Measurements from ENCODE around the gene NEK1. TPM values are rescaled to one million over a fixed set of nuclear protein-coding genes. Genes with fewer than 3 reads are reported as not detected.
"Not testable (repeated sequence)": the region's sequence is repeated elsewhere in the genome, so short reads cannot be mapped to it uniquely, and the experiment has no call there.

NEK1 gene
- polyA plus RNA-seq, 1 of the 3 experiments (the other 2 are of a cell fraction): 2.0 TPM

DNA sequence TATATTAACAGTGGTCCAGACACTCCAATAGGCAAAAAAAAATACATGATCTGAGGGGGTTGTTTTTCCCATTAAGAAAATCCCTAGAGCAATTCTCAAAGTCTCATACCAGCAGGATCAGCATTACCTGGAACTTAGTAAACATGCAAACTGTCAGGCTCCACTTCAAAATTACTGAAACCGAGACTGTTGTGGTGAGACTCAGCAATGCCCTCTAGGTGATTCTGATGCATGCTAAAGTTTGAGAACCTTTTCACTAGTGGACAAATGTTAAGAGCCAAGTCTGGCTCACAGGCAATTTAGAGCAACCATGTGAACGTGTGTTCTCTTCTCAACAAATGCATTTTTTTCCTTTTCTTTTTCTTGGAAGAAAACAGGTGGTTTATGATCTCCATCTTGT is 30.2 kb downstream of the NEK1 start:
- CTCF ChIA-PET: no interaction called here
- Histone ChIP-seq H3K9ac (no peak overlapping the region), H3K4me3 (ENCODE audit: low read depth in 2 of 2, low read length in 1 of 2) (no peak overlapping the region), H3K9me3 (no peaks in the 10 kb centered on the region), H4K20me1 (ENCODE audit: insufficient read depth) (no peaks in the 10 kb centered on the region), H3K4me2 (no peak overlapping the region), H3F3A (replicated peaks; ENCODE audit: insufficient read depth) (no peaks in the 10 kb centered on the region), H3K9me2 (no peaks in the 10 kb centered on the region), H2AFZ (ENCODE audit: low read depth) (no peak overlapping the region), H3K27me3 (ENCODE audit: insufficient read depth) (no peaks in the 10 kb centered on the region), H3K36me3 (replicated peaks in 1 of 2; ENCODE audit: control insufficient read depth in 1 of 2, insufficient read depth in 2 of 2, low read length in 1 of 2) (peaks cover 33 to 37% of the 10 kb centered on the region in 2 experiments), H3K27ac (ENCODE audit: low read depth in 2 of 2, low read length in 1 of 2) (no peak overlapping the region), H3K79me2 (ENCODE audit: insufficient read depth) (no peaks in the 10 kb centered on the region), H3K4me1 (ENCODE audit: control insufficient read depth in 1 of 2, insufficient read depth in 2 of 2, low read depth in 1 of 2, low read length in 1 of 2) (no peaks in the 10 kb centered on the region)
- POLR2A ChIA-PET: no interaction called here
- 92% methylated on average over 2 of the region's 2 CpGs for WGBS (ENCODE audit: low lambda C conversion rate)
- no peak for DNase-seq
- TF ChIP-seq RFX5 (IDR thresholded peaks at IDR 0.05; ENCODE audit: low read length) (no peak), NFIC (IDR thresholded peaks at IDR 0.05; ENCODE audit: borderline replicate concordance) (no peak), FOXM1 (IDR thresholded peaks at IDR 0.05; ENCODE audit: low read depth) (no peak), MEF2A (IDR thresholded peaks at IDR 0.05; ENCODE audit: borderline replicate concordance, low read depth) (no peak), SIN3A (IDR thresholded peaks at IDR 0.05; ENCODE audit: borderline replicate concordance, low read depth, low read length) (no peak), TCF12 (IDR thresholded peaks at IDR 0.05) (no peak), FOXJ3 (CRISPR knock-in tag; IDR thresholded peaks at IDR 0.05) (no peak)
- TF ChIP-seq, protein P1, sequence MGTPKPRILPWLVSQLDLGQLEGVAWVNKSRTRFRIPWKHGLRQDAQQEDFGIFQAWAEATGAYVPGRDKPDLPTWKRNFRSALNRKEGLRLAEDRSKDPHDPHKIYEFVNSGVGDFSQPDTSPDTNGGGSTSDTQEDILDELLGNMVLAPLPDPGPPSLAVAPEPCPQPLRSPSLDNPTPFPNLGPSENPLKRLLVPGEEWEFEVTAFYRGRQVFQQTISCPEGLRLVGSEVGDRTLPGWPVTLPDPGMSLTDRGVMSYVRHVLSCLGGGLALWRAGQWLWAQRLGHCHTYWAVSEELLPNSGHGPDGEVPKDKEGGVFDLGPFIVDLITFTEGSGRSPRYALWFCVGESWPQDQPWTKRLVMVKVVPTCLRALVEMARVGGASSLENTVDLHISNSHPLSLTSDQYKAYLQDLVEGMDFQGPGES (IDR thresholded peaks at IDR 0.05; ENCODE audit: low read depth, low read length): no peak

DNA sequence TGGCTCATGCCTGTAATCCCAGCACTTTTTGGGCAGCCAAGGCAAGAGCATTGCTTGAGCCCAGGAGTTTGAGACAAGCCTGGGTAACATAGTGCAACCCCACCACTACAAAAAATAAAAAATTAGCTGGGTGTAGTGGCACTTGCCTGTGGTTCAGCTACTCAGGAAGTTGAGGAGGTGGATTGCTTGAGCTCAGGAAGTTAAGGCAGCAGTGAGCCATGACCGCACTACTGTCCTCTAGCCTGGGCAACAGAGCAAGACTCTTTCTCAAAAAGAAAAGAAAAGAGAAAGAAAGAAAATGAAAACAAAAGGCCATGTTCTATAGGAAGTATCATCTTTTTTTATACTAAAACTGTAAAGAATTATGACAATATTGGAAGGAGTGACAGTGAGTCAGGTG is 38.5 kb downstream of the NEK1 start:
- WGBS (ENCODE audit: low lambda C conversion rate): 100% methylated on average over 1 of the region's 1 CpG
- no peaks in the 10 kb centered on the region for H3K4me1 ChIP-seq (ENCODE audit: control insufficient read depth in 1 of 2, insufficient read depth in 2 of 2, low read depth in 1 of 2, low read length in 1 of 2)
- no peak overlapping the region for H3K27ac ChIP-seq (ENCODE audit: low read depth in 2 of 2, low read length in 1 of 2)
- POLR2A ChIA-PET: no interaction called here
- CTCF ChIA-PET: interaction anchor here (4.2 kb wide), 1 partner anchor 8 kb away, joined by 24 read pairs; no protein-coding TSS in a partner anchor
- DNase-seq: no peak
- peaks cover under 1% of the 10 kb centered on the region for H3F3A ChIP-seq (replicated peaks; ENCODE audit: insufficient read depth)
- H3K36me3 ChIP-seq (replicated peaks in 1 of 2; ENCODE audit: control insufficient read depth in 1 of 2, insufficient read depth in 2 of 2, low read length in 1 of 2): peaks cover 22 to 31% of the 10 kb centered on the region in 2 experiments
- H3K9me2 ChIP-seq: no peaks in the 10 kb centered on the region
- no peaks in the 10 kb centered on the region for H3K9me3 ChIP-seq
- no peak overlapping the region for H3K9ac ChIP-seq
- H2AFZ ChIP-seq (ENCODE audit: low read depth): no peak overlapping the region
- no peaks in the 10 kb centered on the region for H4K20me1 ChIP-seq (ENCODE audit: insufficient read depth)
- no peaks in the 10 kb centered on the region for H3K27me3 ChIP-seq (ENCODE audit: insufficient read depth)
- no peaks in the 10 kb centered on the region for H3K79me2 ChIP-seq (ENCODE audit: insufficient read depth)
- no peak overlapping the region for H3K4me3 ChIP-seq (ENCODE audit: low read depth in 2 of 2, low read length in 1 of 2)
- TF ChIP-seq SIN3A (IDR thresholded peaks at IDR 0.05; ENCODE audit: borderline replicate concordance, low read depth, low read length) (no peak), RAD21 (IDR thresholded peaks at IDR 0.05; ENCODE audit: low read length) (no peak), RCOR1 (IDR thresholded peaks at IDR 0.05; ENCODE audit: low read length) (no peak), NFIC (IDR thresholded peaks at IDR 0.05; ENCODE audit: borderline replicate concordance) (no peak), YY1 (IDR thresholded peaks at IDR 0.05; ENCODE audit: low read depth) (no peak), RFX5 (IDR thresholded peaks at IDR 0.05; ENCODE audit: low read length) (no peak), MXI1 (IDR thresholded peaks at IDR 0.05; ENCODE audit: low read depth, low read length) (no peak)
- H3K4me2 ChIP-seq: no peak overlapping the region

DNA sequence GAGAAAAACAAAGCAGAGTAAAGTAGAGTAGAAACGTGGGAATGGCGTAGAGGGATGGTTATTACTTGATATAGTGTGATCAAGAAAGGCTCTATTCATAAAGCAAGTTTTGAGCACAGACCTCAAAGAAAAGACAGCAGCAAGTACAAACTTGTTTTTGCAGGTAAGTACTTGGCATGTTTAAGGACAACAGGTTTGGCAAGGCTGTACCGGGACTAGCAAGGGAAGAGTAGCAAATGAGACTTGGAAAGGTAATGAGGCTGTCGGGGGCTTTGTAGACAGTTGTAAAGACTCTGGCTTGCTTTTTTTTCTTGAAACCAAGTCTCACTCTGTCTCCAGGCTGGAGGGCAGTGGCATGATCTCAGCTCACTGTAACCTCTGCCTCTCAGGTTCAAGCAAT is 40.9 kb downstream of the NEK1 start:
- no peak for TF ChIP-seq SIN3A (IDR thresholded peaks at IDR 0.05; ENCODE audit: borderline replicate concordance, low read depth, low read length)
- no peak overlapping the region for H3K9ac ChIP-seq
- H3K4me2 ChIP-seq: no peak overlapping the region
- H3K27ac ChIP-seq (ENCODE audit: low read depth in 2 of 2, low read length in 1 of 2): no peak overlapping the region
- H3K27me3 ChIP-seq (ENCODE audit: insufficient read depth): no peaks in the 10 kb centered on the region
- peaks cover 16 to 20% of the 10 kb centered on the region in 2 experiments for H3K36me3 ChIP-seq (replicated peaks in 1 of 2; ENCODE audit: control insufficient read depth in 1 of 2, insufficient read depth in 2 of 2, low read length in 1 of 2)
- H3K9me3 ChIP-seq: no peaks in the 10 kb centered on the region
- no peak overlapping the region for H2AFZ ChIP-seq (ENCODE audit: low read depth)
- no peak for DNase-seq
- ChIA-PET POLR2A (no interaction called here), CTCF (no interaction called here)
- H3K9me2 ChIP-seq: no peaks in the 10 kb centered on the region
- H3K4me3 ChIP-seq (ENCODE audit: low read depth in 2 of 2, low read length in 1 of 2): no peak overlapping the region
- 96% methylated on average over 4 of the region's 4 CpGs for WGBS (ENCODE audit: low lambda C conversion rate)
- peaks cover 23% of the 10 kb centered on the region for H3F3A ChIP-seq (replicated peaks; ENCODE audit: insufficient read depth)
- no peaks in the 10 kb centered on the region for H3K4me1 ChIP-seq (ENCODE audit: control insufficient read depth in 1 of 2, insufficient read depth in 2 of 2, low read depth in 1 of 2, low read length in 1 of 2)
- H4K20me1 ChIP-seq (ENCODE audit: insufficient read depth): no peaks in the 10 kb centered on the region
- no peaks in the 10 kb centered on the region for H3K79me2 ChIP-seq (ENCODE audit: insufficient read depth)

DNA sequence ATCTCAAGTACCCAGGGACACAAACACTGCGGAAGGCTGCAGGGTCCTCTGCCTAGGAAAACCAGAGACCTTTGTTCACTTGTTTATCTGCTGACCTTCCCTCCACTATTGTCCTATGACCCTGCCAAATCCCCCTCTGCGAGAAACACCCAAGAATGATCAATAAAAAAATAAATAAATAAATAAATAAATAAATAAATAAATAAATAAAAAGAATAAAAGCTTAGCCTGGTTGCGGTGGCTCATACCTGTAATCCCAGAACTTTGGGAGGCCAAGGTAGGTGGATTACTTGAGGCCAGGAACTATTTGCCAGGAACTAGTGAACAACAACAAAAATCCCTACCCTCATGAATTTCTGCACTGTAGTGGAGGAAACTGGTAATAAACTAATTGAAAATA is 41.4 kb downstream of the NEK1 start:
- H3K4me3 ChIP-seq (ENCODE audit: low read depth in 2 of 2, low read length in 1 of 2); H3K4me1 ChIP-seq (ENCODE audit: control insufficient read depth in 1 of 2, insufficient read depth in 2 of 2, low read depth in 1 of 2, low read length in 1 of 2); POLR2A ChIA-PET; H3K79me2 ChIP-seq (ENCODE audit: insufficient read depth); H3K9ac ChIP-seq; CTCF ChIA-PET; H3K27ac ChIP-seq (ENCODE audit: low read depth in 2 of 2, low read length in 1 of 2); H3K27me3 ChIP-seq (ENCODE audit: insufficient read depth); H4K20me1 ChIP-seq (ENCODE audit: insufficient read depth); H2AFZ ChIP-seq (ENCODE audit: low read depth); H3K9me3 ChIP-seq; H3K4me2 ChIP-seq; H3K9me2 ChIP-seq; DNase-seq: not testable (repeated sequence)
- WGBS (ENCODE audit: low lambda C conversion rate): 100% methylated on average over 2 of the region's 3 CpGs
- Histone ChIP-seq H3F3A (replicated peaks; ENCODE audit: insufficient read depth) (peaks cover 27% of the 10 kb centered on the region), H3K36me3 (replicated peaks in 1 of 2; ENCODE audit: control insufficient read depth in 1 of 2, insufficient read depth in 2 of 2, low read length in 1 of 2) (peaks cover 15 to 16% of the 10 kb centered on the region in 2 experiments)

DNA sequence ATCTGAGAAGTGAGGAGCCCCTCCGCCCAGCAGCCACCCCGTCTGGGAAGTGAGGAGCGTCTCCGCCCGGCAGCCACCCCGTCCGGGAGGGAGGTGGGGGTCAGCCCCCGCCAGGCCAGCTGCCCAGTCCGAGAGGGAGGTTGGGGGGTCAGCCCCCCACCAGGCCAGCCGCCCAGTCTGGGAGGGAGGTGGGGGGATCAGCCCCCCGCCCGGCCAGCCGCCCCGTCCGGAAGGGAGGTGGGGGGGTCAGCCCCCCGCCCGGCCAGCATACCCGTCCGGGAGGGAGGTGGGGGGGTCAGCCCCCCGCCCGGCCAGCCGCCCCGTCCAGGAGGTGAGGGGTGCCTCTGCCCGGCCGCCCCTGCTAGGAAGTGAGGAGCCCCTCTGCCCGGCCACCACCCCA is 42.1 kb downstream of the NEK1 start:
- CTCF ChIA-PET: not testable (repeated sequence)
- WGBS (ENCODE audit: low lambda C conversion rate): 100% methylated on average over 1 of the region's 26 CpGs

More for the DNA sequence above, 42.1 kb downstream of the NEK1 start:
- H3K9me2 ChIP-seq; H3K4me1 ChIP-seq (ENCODE audit: control insufficient read depth in 1 of 2, insufficient read depth in 2 of 2, low read depth in 1 of 2, low read length in 1 of 2); H3K4me3 ChIP-seq (ENCODE audit: low read depth in 2 of 2, low read length in 1 of 2); H3K4me2 ChIP-seq; DNase-seq; H2AFZ ChIP-seq (ENCODE audit: low read depth); H3K27ac ChIP-seq (ENCODE audit: low read depth in 2 of 2, low read length in 1 of 2); H3K9ac ChIP-seq; POLR2A ChIA-PET; H4K20me1 ChIP-seq (ENCODE audit: insufficient read depth); H3K79me2 ChIP-seq (ENCODE audit: insufficient read depth); H3K9me3 ChIP-seq; H3K27me3 ChIP-seq (ENCODE audit: insufficient read depth): not testable (repeated sequence)
- Histone ChIP-seq H3K36me3 (replicated peaks in 1 of 2; ENCODE audit: control insufficient read depth in 1 of 2, insufficient read depth in 2 of 2, low read length in 1 of 2) (peaks cover 14 to 15% of the 10 kb centered on the region in 2 experiments), H3F3A (replicated peaks; ENCODE audit: insufficient read depth) (peaks cover 27% of the 10 kb centered on the region)
